ENCODE measurements around the gene MBD2.
"Not testable (repeated sequence)": the region's sequence is repeated elsewhere in the genome, so short reads cannot be mapped to it uniquely, and the experiment has no call there.

Gene MBD2

DNA sequence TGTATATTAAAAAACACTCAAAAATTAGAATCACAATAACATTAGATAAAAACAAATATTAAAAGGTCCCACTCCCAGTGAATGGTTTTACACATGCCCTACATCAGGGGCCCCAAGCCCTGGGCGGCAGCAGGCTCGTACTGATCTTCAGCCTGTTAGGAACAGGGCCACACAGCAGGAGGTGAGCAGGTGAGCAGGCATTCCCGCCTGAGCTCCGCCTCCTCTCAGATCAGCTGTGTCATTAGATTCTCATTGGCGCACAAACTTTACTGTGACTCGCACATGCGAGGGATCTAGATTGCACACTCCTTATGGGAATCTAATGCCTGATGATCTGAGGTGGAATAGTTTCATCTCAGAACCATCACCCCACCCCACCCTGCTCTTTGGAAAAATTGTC lies 74.2 kb downstream of the MBD2 start:
- no peak for DNase-seq (ENCODE audit: low spot score)

DNA sequence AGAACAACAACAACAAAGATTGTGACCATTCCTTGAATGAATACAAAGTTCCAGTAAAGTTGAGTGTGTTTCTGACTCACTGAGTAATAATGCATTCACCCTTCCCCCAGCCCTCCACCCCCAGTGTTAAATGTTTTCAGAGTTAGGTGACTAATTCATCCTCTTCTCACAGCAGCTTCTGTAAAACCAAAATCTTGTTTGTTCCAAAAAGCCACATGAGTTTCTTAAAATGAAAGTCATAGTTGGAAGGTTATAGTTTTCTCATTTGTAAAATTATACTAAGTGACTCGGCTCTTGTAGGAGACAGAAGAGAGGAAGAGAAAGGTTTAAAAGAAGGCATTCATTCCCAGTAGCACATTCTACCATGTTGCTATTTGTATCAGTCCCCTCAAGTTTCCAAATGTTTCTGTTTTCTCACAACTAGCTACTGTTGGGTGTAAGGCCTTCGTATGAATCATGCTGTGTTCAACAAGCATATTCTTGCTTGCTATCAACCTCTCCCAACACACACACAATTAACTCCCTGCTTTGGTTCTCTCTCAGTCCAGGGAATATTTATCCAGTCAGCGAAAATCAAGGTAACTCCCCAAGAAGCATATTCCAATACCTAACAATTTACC lies 75.3 kb downstream of the MBD2 start:
- DNase-seq (ENCODE audit: low spot score): no peak

DNA sequence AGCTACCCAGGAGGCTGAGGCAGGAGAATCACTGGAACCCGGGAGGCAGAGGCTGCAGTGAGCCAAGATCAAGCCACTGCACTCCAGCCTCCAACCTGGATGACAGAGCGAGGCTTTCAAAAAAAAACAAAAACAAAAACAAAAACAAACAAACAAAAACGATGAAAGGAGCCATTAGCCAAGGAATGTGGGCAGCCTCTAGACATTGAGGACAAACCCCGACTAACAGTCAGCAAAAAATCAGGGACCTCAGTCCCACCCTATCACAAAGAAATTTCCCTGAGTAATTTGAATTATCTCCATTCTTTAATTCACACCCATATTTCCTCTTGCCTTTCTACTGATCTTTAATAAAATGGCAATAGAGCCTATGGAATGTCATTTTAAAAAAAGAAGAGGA lies 75.8 kb downstream of the MBD2 start:
- DNase-seq (ENCODE audit: low spot score): no peak

DNA sequence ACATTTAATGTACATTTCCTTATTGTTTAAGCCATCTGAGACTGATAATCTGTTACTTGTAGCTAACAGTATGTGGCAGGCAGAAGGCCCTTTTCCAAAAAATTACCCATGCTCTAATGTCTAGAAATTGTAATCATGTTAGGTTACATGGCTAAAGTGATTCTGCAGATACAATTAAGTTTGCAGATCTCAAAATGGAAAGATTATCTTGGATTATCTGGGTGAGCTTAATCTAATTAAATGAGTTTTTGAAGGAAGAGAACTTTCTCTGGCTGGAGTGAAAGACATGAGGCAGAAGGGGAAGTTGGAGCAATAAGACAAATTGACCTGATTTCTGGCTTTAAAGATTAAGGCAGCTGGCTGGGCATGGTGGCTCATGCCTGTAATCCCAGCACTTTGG lies 76.3 kb downstream of the MBD2 start:
- no peak for DNase-seq (ENCODE audit: low spot score)

DNA sequence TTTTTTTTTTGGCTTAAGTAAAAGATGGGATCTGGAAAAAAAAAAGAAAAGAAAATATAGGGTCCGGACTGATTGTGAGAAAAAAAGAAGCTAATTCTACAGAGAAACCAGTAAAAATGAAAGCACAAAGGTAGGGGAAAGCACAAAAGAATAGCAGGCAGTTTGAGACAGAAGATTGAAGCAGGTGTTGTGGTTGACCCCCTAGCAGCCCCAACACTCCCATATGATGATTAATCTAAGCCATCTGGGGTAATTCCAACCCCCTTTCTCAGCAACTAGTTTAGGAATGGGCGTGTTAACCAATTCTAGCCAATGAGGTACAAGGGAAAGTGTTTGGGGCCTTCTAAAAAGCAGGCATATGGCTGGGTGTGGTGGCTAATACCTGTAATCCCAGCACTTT lies 77.0 kb downstream of the MBD2 start:
- DNase-seq (ENCODE audit: low spot score): no peak

DNA sequence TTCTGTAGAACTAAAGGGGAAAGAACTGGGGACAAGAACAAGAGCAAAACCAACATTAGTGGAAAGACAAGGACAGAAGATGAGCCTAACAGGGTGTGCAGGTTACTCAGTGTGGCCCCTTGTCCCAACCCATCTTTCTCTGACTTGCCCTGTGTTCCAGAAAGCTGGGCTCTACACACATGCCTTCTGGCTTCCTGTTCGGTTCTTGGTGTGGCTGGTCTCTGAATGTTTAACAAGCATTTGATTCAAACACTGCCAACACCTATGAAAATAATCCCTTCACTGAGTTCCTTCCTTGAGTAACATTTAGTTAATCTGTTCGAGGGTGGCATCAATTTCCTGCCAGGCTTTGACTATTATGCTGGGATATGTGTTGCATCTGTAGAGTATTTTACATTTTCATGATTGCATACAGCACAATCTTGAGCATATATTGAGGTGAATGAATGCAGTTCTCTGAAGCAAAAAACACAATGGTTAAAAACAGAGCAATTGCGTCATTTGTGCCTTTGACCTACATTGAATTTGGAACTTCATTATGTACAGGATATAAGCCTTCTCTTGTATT lies 83.3 kb downstream of the MBD2 start:
- DNase-seq (ENCODE audit: low spot score): no peak

DNA sequence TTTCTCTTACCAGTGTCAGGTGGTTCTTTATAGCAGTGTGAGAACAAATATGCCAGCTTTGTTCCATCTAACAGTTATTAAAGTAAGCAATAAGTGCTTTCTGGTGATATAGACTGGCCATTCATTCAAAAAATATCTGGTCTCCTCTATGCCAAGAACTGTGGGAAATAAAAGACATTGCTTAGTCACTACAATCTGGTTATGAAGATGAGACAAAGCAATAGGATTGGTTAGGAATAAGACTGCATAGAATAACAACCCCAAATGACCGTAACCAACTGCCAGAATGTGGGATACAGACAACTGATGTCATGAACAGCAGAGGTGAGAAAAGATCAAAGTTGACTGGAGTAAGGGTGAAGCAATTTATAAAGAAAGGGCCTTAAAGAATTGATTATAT lies 83.8 kb downstream of the MBD2 start:
- no peak for DNase-seq (ENCODE audit: low spot score)

DNA sequence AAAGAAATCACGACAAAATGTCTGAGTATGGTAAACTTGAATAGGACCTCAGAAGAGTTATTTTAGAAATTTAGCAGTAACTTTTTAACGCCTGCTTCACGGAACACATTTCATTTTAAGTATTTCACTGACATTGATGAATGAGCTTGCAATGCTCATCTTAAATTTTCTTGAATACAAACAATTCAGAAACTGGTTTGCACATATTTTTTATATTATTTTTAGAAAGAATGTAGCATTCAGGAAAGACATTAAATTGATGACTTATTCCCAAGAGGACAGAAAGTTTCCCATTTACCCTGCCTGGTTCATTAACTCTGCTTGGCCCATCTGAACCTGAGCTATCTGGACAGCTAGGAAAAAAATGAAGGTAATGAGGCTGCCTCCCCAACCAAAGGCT lies 89.3 kb downstream of the MBD2 start:
- DNase-seq (ENCODE audit: low spot score): no peak

DNA sequence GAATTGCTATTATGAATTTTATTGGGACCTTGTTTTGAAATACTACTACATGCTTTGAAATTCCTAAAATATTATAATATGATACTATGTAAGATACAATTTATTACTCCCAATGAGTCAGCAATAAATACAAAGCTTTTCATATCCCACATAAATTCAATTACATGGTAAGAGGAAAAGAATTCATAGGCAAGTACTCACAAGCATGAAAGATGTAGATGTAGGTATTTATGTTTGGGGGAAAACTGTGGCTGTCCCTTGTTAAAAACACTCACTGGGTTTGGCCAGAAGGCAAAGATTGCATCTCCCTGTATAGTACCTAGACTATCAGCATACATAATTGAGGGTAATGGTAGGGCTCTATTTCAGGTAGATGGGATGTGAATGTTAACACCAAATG lies 90.4 kb downstream of the MBD2 start:
- no peak for DNase-seq (ENCODE audit: low spot score)

DNA sequence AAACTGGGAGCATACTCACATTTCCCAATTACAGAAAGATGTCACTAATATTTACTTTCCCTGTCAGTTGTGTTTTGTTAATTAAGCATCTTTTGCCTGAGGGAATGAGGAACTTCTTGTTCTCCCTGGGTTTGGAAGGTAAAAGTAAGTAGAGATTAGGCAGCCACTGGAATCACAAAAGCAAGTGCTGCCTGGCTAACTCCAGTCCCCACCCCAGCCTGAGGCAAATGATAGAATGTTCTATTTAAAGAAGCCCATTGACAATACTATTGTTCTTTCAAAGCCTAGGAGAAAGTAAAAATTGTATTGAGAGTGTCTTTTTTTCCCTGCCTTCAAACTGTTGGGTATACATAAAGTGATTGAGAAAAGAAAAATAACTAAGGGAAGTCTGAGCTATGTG lies 93.8 kb downstream of the MBD2 start:
- DNase-seq (ENCODE audit: low spot score): no peak

DNA sequence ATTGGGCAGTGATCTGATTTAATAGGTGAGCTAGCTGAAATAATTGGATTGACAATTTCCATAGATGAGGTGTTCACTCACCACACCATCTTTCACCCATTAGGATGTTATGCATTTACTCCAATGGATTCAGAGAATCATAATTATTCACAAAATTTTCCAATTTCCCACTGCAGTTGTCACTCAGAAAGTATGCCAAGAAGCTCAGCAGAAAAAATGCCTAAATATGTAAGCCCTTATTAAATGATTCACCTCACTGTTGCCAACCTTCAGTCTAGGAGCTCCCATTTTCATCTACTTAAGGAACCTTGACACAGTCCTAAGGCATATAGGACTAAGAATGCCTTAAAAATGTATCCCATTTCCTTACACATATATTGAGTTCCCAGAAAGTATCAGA lies 94.3 kb downstream of the MBD2 start:
- DNase-seq (ENCODE audit: low spot score): no peak

DNA sequence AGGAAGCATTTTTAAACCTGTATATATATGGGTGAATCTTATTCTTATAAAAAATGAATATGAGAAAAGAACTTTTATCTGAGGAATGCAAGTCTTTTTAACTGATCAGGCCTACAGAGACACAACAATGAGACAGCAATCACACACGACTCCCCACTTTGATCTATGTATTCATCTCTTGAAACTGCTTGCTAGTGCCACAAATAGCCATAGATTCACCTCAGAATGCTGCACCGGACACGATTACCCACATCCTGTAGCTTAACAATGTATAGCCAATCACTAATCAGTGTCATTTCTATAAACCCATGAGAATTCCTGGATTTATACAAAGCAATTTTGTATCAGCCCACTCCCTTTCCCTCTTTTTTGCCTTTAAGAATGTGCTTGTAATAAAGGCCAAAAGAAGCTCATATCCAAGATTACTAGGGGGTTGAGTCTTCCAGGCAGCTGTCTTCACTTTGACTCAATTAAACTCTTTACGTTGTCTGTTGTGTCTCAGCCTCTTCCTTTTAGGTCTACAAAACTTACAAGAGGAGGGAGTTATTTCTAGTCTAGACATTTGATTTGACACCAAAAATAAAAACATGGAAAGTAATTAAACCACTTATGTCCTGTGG lies 94.9 kb downstream of the MBD2 start:
- no peak for DNase-seq (ENCODE audit: low spot score)

DNA sequence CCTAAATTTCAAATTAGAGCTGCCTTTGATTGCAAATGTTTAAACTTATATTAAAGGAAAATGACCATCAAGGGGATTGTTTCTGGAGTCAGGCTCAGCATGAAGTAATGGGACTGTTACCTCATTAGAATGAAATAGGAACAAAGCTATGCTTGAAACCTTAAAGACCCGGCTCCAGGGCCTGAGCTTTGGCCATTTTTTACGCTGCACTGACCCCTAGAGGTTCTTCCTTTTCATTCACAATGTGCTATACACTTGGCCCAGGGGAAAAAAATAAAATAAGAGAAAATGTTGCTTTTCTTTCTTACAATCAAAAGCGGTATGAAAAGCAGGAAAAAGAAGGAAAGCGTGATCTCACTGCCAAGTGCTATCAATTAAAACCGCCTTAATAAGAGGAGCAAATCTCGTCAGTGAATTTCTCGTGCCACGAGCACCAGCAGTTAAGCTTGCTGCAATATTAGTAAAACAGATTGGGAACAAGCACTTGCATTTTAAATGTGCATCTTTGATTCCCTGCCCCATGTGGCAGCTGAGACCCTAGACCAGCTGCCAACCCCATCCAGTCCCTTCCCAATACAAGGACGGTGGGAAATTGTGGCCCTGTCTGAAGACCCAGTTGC lies 96.6 kb downstream of the MBD2 start:
- DNase-seq (ENCODE audit: low spot score): peak; percentile 20

DNA sequence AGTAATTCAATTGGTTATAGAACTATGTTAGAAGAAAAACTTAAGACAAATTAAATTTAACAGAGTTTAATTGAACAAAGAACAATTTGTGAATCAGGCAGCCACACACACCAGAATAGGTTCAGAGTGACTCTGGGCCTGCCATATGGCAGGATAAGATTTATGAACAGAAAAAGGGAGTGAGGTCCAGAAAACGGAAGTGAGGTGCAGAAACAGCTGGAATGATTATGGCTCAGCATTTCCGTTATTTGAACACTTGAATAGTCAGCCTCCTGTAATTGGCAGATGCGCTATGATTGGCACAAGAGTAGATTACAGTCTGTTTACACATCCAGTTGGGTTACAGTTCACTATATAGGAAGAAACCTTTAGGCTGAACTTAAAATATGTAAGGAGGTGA lies 99.0 kb downstream of the MBD2 start:
- DNase-seq (ENCODE audit: low spot score): no peak

DNA sequence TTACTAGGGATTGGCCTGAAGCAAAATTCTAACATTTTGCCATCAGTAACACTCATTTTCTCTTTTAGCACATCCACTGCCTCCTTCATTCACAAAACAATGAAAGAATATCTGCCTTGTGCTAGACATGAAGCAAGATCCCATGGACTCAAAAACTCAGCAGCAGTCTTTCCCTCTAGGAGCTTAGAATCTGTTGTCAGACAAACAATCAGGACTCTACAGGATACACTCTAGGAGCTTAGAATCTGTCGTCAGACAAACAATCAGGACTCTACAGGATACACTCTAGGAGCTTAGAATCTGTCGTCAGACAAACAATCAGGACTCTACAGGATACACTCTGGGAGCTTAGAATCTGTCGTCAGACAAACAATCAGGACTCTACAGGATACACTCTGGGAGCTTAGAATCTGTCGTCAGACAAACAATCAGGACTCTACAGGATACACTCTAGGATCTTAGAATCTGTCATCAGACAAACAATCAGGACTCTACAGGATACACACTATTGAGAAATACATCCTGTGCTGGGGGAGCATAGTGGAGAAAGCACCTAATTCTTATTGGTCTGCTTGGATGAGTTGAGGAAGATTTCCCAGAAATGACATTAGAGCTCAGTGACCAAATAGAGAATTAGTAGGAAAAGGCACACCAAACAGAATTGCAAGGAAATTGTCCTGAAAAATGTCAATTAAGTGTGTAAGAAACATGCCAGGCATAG lies 100.6 kb downstream of the MBD2 start:
- not testable (repeated sequence) for DNase-seq (ENCODE audit: low spot score)

DNA sequence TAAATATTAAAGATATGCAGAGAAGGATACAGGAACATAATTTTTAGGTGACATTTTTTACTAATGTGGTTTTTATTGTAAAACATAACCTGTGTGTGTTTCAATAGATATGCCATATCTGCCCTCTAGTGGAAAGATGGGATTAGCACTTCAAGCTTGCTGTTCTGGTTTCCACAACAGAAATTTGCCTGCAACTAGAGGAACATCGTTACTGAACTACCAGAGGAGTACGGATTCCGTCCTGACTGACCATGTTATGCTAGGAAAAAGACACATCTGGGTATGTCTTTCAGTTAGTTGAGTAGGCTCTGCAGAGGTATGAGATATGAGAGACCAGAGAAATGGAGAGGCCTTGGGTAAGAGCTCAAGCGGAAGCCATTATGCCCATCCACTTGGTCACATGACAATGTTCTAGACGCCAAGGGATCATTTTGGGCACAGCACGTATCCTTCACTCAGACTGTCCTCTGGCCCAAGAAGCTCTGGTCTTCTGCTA lies 104.9 kb downstream of the MBD2 start:
- peak; percentile 6 for DNase-seq (ENCODE audit: low spot score)

DNA sequence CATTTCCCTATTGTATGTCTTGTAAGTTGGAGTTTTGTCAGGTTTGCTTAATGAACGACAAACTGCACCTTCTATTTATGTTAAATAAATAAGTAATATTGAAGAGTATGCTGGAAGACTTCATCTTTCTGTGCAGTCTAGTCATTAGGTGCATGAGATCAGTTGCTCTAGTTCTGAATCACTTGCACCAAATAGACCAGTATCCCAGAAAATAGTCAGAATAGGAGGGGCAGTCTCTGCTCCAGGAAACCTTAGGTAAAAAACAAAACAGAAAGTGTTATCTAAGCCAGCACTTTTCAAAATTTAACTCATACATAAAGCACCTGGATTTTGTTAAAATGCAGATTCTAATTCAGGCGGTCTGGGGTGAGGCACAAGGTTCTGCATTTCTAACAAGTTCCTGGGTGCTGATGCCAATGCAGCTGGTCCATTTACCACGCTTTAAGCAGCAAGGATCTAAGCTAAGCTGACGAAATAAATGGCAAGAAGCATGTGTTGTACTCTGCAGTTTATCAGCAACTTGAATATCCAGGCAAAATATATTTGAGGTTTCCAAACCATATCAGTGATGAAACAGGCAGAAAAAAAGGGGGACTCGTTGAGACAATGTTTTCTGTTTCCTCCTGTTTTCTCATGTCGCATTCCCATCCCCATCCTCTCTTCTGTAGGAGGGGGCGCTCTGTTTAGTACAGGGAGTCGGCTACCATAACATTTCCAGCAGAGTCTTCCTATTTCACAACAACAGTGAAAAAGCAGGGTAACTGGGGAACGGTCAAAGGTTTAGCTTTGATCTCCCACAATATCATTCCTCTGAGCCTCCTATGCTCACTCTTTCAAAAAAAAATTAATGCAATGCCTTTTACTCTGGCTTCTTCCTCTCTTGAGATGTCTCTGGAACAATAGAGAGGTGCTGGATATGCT lies 106.4 kb downstream of the MBD2 start:
- DNase-seq (ENCODE audit: low spot score): no peak

DNA sequence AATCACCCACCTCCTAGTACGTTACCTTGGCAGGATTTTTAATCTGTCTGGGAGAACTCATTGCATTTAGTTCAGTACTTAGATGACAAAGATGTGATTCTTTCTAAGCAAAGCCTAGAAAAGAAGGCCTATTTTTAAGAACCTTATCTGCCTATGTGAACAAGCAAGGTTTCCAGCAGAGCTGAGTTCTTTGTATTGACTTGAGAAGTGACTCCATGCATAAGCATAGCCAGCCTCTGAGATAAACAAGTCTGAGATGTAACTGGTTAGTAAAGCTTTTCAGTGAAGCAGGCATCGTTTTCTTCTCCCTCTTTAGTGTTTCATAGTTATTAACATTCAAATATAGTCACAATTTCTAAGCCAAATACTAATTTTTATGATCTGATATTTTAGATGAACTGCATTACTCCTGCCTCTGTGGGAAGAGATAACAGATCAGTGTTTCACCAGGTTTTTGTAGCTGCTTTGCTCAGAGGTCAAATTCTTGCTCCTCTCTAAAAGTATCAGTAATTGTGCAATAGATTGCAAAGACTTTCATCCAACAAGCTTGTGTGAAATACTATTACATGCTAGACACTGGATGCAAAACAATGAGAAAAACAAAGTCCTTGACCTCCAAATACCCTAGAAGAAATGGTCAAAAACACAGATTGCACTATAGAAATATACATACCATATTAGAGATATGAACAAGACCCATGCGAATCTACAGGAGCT lies 107.8 kb downstream of the MBD2 start:
- no peak for DNase-seq (ENCODE audit: low spot score)

DNA sequence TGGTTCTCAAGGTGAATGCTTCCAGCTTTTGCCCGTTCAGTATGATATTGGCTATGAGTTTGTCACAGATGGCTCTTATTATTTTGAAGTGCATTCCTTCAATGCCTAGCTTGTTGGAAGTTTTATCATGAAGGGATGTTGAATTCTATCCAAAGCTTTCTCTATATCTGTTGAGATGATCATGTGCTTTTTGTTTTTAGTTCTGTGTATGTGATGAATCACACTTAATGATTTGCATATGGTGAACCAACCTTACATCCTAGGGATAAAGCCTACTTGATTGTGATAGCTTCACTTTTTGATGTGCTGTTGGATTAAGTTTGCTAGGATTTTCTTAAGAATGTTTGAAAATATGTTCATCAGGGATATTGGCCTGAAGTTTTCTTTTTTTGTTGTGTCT lies 112.1 kb downstream of the MBD2 start:
- no peak for DNase-seq (ENCODE audit: low spot score)

DNA sequence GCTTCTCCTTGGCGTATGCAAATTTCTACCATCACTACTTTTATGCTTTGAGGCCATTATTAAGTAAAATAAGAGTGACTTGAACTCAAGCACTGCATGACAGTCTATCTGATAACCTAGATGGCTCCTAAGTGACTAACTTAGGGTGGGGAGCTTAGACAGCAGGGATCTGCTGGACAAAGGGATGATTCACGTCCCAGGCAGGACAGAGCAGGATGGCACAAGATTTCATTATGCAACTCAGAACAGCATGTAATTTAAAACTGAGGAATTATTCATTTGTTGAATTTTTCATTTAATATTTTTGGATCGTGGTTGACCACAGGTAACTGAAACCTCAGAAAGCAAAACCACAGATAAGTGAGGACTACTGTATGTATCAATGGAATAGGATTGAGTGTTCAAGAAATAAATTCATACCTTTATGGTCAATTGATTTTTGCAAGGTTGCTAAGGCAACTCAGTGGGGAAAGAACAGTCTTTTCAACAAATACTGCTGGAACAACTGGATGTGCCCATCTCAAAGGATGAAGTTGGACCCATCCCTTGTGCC lies 115.3 kb downstream of the MBD2 start:
- no peak for DNase-seq (ENCODE audit: low spot score)

DNA sequence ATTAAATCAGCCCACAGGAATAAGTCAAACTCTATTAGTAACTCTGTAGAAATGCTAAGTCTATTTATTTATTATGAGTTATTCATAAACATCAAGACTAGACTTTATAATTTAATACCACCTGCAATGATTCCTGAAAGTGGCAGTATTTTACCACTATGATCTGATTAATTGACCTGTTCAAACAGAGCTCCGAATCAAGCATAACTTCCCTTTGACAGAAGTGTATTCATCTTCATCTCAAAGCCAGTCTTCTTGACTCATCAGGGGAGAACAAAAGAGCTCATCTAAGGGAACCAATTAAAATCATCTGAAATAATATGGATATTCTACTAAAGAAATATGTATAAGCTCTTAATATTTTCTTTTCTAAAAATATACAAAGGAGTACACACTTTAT lies 122.3 kb downstream of the MBD2 start:
- DNase-seq (ENCODE audit: low spot score): no peak
